Measurements from ENCODE around the gene BCLAF1. TPM values are rescaled to one million over a fixed set of nuclear protein-coding genes. Genes with fewer than 3 reads are reported as not detected.
"Not testable (repeated sequence)": the region's sequence is repeated elsewhere in the genome, so short reads cannot be mapped to it uniquely, and the experiment has no call there.

The BCLAF1 gene
- total RNA-seq, 1 donor: 154 TPM

DNA sequence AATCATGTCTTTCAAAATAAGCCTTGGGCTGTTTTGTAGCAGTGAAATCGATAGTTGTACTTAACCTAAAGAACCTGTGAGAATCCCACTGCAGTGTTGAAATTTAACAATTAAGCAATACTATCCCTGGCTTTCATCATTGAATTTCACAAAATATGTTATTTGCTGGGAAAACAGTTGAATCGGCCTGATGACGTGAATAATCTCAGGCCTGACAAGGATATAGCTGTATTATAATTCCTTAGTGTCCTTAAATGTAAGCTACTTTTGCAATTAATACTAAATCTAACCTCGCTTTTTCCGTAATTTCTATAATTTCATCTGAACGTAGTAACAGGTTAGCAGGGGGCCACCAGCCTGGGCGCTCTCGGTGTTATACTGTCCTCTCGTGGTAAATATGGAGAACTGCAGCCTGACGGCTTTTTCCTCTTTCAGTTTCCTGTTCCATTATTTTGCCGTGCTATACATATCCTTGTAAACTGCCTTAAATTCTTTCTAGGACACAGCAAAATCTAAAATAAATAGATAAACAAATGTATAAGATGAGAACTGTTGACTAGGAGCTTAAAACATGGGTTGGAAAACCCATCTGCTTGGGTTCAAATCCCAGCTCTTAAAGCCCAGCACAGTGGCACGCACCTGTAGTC is 63.5 kb downstream of the BCLAF1 start:
- TF ChIP-seq, protein P1, sequence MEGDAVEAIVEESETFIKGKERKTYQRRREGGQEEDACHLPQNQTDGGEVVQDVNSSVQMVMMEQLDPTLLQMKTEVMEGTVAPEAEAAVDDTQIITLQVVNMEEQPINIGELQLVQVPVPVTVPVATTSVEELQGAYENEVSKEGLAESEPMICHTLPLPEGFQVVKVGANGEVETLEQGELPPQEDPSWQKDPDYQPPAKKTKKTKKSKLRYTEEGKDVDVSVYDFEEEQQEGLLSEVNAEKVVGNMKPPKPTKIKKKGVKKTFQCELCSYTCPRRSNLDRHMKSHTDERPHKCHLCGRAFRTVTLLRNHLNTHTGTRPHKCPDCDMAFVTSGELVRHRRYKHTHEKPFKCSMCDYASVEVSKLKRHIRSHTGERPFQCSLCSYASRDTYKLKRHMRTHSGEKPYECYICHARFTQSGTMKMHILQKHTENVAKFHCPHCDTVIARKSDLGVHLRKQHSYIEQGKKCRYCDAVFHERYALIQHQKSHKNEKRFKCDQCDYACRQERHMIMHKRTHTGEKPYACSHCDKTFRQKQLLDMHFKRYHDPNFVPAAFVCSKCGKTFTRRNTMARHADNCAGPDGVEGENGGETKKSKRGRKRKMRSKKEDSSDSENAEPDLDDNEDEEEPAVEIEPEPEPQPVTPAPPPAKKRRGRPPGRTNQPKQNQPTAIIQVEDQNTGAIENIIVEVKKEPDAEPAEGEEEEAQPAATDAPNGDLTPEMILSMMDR (IDR thresholded peaks at IDR 0.05; ENCODE audit: insufficient read depth, low read depth, low read length): peak; percentile 100
- peak; percentile 91 for DNase-seq (ENCODE audit: low read depth)
- peak overlapping the region; percentile 41 for H3K4me3 ChIP-seq (ENCODE audit: low read depth, low read length)

DNA sequence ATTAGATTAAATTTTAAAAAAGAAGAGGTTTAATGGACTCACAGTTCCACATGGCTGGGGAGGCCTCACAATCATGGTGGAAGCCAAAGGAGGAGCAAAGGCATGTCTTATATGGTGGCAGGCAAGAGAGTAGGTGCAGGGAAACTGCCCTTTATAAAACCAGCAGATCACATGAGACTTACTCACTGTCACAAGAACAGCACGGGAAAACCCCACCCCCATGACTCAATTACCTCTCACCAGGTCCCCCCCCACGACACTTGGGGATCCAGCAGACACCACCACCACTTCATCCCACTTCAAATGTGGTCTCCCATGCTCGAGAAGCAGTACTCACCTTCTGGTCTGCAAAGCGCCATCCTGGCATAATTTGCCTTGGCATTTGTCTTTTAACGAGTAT is 64.2 kb downstream of the BCLAF1 start:
- H3K4me3 ChIP-seq (ENCODE audit: low read depth, low read length): no peak overlapping the region
- DNase-seq (ENCODE audit: low read depth): peak; percentile 37
- TF ChIP-seq, protein P1 (IDR thresholded peaks at IDR 0.05; ENCODE audit: insufficient read depth, low read depth, low read length): no peak

DNA sequence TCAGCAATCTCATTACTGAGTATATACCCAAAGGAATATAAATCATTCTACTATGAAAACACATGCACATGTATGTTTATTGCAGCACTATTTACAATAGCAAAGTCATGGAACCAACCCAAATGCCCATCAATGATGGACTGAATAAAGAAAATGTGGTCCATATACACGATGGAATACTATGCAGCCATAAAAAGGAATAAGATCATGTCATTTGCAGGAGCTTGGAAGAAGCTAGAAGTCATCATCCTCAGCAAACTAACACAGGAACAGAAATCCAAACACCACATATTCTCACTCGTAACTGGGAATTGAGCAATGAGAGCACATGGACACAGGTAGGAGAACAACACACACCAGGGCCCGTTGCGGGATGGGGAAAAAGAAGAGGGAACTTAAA is 64.7 kb downstream of the BCLAF1 start:
- not testable (repeated sequence) for H3K4me3 ChIP-seq (ENCODE audit: low read depth, low read length); DNase-seq (ENCODE audit: low read depth)

DNA sequence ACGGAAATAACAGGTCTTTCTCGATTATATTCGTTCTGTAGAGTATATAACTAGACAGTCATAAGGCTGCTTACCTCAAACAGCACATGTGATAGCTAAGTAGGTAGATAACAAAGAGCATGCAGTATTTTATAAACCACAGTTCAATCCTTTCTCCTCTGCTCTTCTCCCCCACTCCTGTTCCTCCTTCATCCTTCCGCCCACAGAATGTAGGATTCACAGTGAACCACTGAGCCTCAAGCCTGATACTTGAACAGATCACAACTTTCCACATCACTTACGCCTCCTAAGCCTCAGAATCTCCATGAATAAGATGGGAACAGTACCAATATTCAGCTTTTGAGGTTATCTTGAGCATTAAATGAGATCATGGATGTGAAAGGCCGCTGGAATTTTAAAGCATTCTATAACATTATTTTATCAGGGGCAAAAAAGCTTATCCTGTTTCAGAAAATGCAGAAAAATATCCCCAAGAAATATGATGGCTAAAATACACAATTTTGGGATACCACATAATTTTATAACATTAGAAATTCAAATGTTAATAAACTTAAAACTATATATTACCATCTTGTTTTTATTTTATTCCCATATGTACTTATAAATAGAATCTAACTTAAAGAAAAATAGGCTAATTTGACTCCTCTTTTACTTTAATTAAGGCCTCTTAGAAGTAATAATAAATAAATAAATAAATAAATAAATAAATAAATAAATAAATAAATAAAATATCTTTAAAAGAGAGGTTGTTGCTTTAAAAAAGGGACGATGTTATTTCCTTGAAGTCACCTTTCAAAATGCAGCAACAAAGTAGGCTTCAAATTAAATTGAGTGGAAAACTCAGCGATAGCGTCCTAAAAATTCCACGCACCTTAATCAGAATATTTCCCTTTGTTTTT is 72.9 kb downstream of the BCLAF1 start:
- TF ChIP-seq, protein P1 (IDR thresholded peaks at IDR 0.05; ENCODE audit: insufficient read depth, low read depth, low read length): no peak
- DNase-seq (ENCODE audit: low read depth): no peak
- no peak overlapping the region for H3K4me3 ChIP-seq (ENCODE audit: low read depth, low read length)

DNA sequence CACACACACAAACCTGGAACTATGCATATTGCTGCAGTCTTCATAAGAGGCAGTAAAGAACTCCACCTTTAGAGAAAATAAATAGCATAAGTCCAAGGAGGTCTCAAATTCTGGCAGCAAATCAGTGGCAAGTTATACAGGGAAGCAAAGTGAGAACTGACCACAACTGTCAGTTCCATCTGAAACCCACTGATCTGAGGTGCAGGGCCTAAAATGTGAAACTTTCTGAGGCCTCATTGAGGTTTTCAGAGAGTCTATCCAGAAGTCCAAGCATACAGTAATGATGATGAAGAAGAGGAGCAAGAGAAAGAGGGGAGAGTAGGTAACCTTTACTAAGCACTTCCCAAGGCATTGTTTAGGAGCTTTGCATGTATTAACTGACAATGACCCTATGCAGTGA is 75.8 kb downstream of the BCLAF1 start:
- TF ChIP-seq, protein P1 (IDR thresholded peaks at IDR 0.05; ENCODE audit: insufficient read depth, low read depth, low read length): no peak
- H3K4me3 ChIP-seq (ENCODE audit: low read depth, low read length): no peak overlapping the region
- no peak for DNase-seq (ENCODE audit: low read depth)

DNA sequence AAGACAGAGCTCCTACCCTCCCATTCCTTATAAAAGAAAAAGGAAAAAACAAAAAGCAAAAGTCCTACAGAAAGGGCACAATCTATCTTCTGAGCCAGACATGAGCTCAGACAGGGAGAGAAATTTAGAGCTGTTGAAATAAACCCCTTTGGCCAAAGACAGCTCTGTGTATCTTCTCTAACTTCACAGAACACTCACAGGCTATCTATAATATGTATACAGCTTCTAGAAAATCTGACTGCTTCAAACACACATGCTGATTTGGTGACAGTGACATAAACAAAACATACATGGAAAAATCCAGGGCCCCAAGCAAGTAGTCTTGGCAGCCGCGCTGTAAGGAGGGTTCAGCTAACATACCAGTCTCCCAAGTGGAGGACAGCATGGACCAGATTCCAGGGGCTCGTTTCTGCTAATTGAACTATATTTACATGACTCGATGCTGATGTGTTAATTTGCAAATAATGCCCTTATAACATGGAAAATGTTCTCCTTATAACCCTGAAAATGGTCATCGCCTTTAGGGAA is 76.6 kb downstream of the BCLAF1 start:
- H3K4me3 ChIP-seq (ENCODE audit: low read depth, low read length): no peak overlapping the region
- no peak for DNase-seq (ENCODE audit: low read depth)
- TF ChIP-seq, protein P1 (IDR thresholded peaks at IDR 0.05; ENCODE audit: insufficient read depth, low read depth, low read length): no peak

DNA sequence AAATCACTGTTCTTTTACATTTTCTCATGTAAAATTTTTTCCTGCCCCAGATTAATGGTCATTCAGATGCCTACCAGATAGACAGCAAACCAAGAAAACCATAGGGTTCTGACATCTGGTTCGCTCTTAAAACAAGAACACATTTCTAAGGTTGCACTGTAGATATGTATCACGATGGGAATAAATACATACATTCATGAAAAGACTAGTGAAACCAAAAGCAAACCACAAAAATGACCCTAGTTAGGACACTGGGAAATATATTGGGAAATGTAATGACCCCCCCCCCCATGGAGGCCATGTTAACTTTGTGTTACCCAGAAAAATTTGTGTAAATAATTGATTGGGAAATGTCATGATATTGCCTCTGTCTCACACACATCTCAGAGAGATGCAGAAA is 77.0 kb downstream of the BCLAF1 start:
- TF ChIP-seq, protein P1 (IDR thresholded peaks at IDR 0.05; ENCODE audit: insufficient read depth, low read depth, low read length): no peak
- DNase-seq (ENCODE audit: low read depth): peak; percentile 78
- no peak overlapping the region for H3K4me3 ChIP-seq (ENCODE audit: low read depth, low read length)

Data from fibroblast of villous mesenchyme (primary cell).